Fibroblast of villous mesenchyme (primary cell): Measurements from ENCODE around the gene FRMD4A. TPM values are rescaled to one million over a fixed set of nuclear protein-coding genes. Genes with fewer than 3 reads are reported as not detected.

Source experiments
- DNase-seq: peaks from one replicate; pipeline ENCODE4 v3.0.0-alpha.2; 2010; ENCODE audit warnings: low read depth
- H3K4me3 ChIP-seq: 2 replicates; pipeline ENCODE4 v1.5.1; 2011; ENCODE audit warnings: low read depth, mild to moderate bottlenecking, low read length
- total RNA-seq: library from RNA; depleted of rRNA; stranded (reverse); fragments of >200 nt; gene quantifications from 2 replicates; pipeline ENCODE4 v1.2.3, GENCODE V29; 2012
- TF ChIP-seq, protein P1 (sequence below): IDR thresholded peaks from 2 replicates; pipeline ENCODE4 v1.5.1; 2012; ENCODE audit warnings: low read depth, mild to moderate bottlenecking, low read length; ENCODE audit not compliant: insufficient read depth

The FRMD4A gene
- total RNA-seq, 1 donor = 40.2 TPM

DNA sequence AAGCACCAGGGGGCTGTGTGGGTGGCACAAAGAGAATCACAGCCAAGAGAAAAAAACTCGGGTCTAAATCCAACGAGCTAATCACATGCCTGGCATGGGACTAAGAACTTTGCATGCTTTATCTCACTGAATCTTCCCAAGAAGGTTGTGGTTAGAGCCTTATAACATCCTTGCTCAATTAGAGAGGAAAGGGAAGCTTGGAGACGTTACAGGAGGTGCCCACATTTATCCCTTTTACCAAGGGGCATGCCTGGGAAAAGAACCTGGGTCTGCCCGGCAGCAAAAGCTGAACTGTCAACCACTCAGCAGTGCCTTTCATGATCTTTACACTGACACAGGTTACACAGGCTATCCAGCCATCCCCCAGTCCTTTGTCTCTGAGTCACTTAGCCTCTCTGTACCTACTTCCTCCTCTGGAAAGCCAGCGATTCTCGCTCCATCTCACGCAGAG lies 553.8 kb downstream of the FRMD4A start:
- no peak overlapping the region for H3K4me3 ChIP-seq
- TF ChIP-seq, protein P1, sequence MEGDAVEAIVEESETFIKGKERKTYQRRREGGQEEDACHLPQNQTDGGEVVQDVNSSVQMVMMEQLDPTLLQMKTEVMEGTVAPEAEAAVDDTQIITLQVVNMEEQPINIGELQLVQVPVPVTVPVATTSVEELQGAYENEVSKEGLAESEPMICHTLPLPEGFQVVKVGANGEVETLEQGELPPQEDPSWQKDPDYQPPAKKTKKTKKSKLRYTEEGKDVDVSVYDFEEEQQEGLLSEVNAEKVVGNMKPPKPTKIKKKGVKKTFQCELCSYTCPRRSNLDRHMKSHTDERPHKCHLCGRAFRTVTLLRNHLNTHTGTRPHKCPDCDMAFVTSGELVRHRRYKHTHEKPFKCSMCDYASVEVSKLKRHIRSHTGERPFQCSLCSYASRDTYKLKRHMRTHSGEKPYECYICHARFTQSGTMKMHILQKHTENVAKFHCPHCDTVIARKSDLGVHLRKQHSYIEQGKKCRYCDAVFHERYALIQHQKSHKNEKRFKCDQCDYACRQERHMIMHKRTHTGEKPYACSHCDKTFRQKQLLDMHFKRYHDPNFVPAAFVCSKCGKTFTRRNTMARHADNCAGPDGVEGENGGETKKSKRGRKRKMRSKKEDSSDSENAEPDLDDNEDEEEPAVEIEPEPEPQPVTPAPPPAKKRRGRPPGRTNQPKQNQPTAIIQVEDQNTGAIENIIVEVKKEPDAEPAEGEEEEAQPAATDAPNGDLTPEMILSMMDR = no peak
- peak; percentile 71 for DNase-seq

DNA sequence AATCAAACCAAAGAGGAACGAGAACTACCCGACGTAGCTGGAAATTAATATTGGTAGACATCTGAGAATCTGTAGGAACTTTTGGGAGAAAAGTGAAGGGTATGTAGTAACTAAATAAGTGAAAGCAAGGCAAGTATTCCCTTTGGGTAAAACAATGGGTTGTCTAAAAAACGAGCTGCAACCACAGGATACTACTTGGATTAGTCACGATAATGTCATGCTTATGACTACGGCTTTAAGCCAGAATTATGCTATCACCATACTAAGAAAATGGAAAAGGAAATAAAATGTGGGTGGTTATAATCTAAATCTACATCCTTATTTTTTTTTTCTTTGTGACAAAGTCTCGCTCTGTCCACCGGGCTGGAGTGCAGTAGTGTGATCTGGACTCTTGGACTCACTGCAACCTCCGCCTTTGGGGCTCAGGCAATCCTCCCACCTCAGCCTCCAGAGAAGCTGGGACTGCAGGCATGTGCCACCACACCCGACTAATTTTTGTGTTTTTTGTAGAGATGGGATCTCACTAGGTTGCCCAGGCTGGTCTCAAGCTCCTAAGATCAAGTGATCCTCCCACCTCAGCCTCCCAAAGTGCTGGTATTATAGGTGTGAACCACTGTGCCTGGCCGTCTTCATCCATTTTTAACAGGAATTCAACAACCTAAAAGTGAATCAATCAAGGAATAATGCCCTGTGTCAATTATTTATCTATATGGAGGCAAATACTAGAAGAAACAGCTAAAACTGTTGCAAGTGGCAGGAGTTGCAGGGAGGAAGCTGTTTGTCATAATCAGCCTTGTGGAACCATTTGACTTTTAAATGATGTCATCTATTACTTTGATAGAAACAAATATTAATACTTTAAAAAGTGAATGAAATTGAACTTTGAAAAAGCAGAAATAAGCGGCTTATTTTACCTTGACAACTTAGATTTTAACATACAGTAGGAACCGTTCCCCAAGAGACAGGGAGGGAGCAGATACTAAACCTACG lies 554.6 kb downstream of the FRMD4A start:
- TF ChIP-seq, protein P1 = no peak
- no peak overlapping the region for H3K4me3 ChIP-seq
- peak; percentile 52 for DNase-seq

DNA sequence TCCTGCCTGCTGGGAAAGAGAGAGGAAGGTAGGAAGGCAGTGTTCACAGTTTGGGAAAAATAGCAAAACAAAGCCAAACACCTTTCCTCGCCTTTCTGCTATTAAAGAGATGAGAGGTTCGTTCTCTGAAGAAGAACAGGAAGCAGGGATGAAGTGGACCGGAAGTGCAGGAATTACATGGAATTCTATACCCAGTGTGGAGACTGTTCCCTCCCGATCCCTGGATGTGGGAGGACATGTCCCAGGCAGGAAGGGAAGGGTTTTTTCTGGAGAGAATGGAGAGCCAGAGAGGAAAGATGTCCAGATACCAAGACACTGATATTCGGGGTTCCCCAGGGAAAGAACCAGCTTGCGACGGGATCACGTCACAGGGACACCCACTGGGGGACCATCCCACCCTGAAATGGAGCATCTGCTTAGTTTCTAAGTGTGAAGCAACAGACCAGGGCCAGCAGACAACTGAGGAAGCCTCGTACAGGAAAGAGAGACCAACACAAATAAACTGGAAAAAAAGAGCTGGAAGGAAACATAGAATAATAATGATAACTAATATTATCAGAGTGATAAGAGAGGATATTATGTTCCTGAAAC lies 556.3 kb downstream of the FRMD4A start:
- TF ChIP-seq, protein P1 = no peak
- H3K4me3 ChIP-seq = no peak overlapping the region

DNA sequence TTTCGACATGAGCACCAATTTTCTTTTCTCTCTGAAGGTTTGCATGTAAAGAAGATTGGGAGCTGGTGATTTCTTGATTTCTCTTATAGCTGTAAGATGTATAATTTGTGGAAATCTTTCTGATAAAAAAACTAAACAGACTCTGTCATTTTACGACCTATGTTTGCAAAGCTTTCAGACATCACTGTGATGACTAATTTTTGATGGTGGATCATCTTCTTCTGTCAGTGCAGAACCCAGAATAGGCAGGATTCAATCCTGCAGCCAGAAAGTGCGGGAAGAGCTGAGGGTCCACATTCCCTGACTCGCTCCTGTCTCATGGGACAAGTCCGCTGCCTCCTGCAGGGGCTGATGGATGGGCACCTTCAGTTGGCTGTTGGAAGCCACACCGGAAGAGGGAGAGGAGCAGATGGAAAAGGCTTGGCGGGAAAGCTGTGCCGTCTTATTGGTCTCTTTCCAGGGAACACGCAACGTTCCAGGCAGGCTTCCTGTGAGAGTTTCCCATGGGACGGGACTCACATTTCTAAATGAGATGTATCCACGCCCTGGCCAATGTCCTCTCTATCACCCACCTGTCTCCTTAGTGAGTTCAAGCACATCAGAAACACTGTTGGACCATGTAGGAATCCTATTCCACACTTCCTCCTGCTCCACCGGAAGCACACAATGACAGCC lies 557.1 kb downstream of the FRMD4A start:
- TF ChIP-seq, protein P1 = no peak

More for the DNA sequence above, 556.3 kb downstream of the FRMD4A start:
- DNase-seq = no peak

DNA sequence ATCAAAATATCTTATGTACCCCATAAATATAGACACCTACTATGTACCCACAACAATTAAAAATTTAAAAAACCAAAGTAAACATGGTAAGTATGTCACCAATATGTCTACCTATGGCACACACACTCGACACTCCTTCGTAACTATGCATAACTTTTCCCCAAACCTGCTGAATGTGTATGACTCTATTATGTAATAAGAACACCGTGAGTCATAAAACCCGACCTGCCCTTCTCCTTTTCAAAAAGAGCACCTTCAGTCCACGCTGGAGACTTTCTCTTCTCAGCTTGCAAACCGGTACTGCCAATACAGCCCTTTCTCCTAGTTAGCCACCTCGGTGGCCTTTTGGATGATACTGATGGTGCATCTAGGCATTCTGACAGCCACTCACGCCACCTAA lies 557.7 kb downstream of the FRMD4A start:
- no peak for DNase-seq
- TF ChIP-seq, protein P1 = no peak
- no peak overlapping the region for H3K4me3 ChIP-seq

More for the DNA sequence above, 557.1 kb downstream of the FRMD4A start:
- no peak for DNase-seq
- no peak overlapping the region for H3K4me3 ChIP-seq

DNA sequence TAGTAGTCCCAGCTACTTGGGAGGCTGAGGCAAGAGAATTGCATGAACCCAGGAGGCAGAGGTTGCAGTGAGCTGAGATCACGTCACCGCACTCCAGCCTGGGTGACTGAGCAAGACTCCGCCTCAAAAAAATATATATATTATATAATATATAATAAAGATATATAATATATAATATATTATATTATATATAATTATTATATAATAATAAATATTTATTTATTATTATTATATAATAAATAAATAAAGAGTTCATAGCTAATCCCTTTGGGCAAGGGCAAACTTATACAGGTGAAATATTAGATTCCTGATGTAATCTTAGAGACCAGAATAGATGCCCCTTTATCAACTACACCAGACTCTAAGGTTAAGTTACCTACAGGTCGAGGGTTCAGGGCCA lies 558.7 kb downstream of the FRMD4A start:
- TF ChIP-seq, protein P1 = no peak
- no peak overlapping the region for H3K4me3 ChIP-seq
- DNase-seq = no peak
